SW 1271 (cell line): ENCODE results near the gene PRXL2A.

Source experiments
- DNase-seq, 2 experiments: peaks; one replicate each; lab custom pipeline; 2025; lab: John Stamatoyannopoulos, UW

Gene PRXL2A

DNA sequence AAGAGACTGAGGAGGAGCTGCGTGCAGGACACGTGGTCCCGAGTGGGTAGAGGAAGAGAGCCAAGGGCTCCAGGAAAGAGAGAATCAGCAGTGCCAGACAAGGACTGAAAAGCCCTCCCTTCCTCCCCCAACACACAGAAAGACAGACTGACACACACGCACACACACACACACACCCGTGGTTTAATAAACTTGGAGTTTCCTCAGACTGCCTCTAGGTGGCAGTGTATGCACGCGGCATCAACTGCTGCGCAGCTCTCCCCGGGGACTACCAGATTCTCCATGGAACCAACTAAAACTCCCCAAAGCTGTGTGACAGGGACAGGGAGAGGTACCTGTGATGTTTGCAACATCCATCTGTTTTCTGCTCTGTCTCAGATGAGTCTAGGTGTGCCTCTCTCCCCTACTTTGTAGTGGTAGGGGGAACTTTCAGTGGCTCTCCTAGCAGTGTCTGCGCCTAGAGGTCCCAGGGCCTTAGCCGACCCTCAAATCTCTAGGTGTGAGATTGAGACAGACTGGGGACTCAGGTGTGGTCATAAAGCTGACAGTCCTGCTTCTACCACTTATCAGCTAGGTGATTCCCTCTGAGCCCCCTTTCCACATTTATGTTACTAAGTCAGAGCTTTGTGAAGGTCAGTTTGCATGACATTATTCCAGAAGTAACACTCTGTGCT, 36.4 kb downstream of the PRXL2A start:
- peak in 1 of 2 experiments; percentile 38 for DNase-seq

DNA sequence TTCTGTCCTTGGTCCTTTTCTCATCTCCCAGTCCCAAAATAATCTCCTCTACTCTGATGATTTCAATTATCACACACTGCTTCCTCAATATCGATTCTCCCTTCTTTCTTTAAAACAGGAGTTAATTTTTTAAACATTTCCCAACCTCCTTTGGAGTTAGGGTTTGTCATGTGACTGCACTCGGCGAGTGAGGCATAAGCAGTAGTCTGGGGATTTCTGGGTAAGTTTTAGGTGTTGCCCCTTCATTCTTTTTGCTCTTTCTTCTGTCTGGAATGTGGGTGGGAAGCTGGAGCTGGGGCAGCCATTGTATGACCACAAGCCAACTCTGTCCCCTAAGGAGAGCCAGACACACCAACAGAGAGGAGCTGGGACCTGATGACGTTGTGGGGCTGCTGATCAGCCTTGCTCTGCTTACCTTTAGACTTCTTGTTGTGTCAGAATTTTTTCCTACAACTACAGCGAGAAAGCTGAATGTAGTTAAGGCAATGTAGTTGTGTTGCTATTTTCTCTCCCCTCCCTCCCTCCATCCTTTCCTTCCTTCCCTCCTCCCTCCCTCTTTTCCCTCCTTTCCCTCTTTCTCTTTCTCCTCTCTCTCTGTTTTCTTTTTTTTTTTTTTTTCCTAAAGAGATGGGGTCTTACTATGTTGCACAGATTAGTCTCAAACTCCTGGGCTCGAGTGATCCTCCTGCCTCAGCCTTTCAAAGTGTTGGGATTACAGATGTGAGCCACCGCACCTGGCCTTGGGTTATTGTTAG, 39.3 kb downstream of the PRXL2A start:
- DNase-seq, result no peak

DNA sequence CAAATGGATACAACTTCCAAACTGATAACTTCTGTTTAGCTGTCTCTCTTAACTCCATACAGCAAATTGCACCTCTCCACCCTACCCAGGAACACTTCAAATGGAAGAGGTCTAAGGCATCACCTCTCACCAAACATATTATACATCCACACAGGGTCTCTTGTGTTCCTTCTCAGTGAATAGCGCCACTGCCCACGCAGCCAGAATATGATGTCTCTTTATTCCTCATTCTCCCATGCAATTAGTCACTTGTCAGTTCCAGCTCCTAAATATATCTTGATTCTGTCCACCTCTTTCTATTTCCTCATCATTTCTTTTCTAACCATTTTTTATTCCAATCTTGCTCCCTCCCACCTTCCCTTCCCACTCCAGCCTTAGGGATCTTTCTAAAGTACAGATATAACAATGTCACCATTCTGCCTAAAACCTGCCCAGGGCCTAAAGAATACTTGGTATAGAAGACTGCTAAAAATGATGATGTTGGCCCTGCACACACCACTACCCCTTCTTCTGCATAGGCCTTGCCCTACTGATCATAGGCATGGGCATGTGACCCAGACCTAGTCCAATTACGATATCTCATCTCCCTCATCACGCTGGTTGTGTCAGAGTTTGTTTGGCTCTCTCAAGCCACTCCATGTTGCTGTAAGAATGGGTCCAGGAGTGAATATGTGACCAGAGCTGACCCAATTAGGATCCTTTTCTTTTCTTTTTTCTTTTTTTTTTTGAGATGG, 40.0 kb downstream of the PRXL2A start:
- DNase-seq, result no peak

DNA sequence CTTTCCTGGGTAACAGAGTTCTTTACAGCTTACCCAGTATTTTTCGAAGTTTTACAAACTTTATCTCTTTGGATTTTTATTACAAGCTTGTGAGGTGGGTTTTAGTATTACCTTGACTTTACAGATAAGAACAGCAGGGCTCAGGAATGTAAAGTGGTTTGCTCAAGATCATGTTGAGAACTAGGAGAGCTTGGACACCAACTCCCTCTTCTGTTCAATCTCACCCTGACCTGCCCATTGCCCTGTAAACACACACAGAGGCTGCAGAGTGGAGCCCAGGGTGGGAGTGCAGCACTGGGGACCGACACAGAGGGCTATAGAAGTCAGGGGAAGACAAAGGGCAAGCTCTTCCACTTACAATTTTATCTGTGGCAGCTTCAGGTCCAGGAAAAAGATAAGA, 41.2 kb downstream of the PRXL2A start:
- DNase-seq, result no peak

DNA sequence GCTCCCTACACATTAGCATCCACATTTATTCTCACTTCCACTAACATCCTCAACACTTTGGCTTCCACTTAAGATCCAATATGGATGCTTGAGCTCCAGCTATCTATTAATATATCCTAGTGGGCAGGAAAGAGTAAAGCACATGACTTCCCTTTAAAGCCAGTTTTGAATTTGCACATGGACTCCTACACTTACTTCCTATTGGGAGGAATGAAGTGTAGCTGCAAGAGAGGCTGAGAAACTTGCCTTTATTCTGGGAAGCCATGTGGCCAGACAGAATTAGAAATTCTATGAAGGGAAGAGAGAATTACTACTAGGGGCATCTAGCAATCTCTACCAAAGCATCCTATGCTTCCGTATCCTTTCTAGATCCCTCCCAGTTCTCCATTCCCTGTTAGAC, 42.8 kb downstream of the PRXL2A start:
- no peak for DNase-seq

DNA sequence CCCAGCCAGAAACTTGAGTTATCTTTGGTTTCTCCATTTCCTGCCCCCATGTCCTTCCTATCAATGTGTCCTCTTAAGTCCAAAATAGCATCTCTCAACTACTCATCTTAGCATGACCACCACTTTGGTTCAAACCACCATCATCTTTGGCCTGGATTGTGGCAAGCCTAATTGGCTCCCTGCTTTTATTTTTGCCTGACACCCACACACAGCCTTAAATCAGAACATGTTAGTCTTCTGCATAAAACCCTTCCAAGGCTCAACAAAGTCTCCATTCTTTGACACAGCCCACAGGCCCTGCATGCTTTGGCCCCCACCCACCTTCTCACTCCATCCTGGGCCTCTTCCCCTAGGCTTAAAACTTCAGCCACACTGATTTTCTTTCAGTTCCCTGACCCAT, 43.7 kb downstream of the PRXL2A start:
- DNase-seq, result no peak

DNA sequence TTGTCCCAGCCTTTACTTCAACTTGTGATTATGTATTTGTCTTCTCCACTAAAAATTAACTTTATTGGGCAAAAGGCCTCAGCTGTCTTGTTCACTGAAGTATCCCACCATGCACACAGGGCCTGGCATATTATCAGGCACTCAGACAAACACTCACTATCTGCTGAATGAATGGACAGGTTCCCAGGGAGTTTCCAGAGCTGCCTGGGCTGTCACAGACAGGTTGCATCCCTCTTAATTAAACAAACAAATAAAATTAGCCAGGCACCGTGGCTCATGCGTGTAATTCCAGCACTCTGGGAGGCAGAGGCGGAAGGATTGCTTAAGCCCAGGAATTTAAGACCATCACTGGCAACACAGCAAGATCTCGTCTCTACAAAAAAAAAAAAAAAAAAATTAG, 44.3 kb downstream of the PRXL2A start:
- DNase-seq, result no peak

DNA sequence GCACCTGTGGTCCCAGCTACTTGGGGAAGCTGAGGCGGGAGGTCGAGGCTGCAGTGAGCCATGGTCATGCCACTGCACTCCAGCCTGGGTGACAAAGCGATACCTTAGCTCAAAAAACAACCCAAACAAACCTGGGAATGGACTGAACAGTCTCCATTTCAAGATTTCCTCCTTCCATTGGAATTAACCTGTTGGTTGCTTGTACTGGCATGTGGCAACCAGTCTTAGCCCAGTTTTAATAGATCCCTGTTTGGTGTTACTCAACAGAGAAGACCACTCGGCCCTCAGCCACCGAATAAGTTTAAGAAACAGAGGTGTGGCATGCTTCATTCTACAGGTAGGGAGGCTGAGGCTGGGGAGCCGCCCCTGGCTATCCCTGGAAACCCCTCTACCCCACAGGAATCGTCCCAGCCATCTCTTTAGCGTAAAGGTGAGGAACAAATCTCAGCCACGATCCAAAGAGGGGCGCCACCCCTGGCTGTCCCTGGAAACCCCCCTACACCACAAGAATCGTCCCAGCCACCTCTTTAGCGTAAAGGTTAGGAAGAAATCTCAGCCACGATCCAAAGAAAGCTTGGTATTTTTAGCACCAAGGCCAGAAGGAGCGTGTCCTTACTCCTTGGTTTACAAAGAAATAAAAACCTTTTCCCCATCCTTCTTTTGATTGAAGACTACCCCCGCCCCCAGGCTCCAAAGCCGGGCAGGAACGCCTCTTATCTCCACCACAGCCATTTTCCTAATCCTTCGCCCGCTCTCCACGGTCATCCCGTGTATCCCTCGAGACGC, 44.9 kb downstream of the PRXL2A start:
- DNase-seq, result no peak

DNA sequence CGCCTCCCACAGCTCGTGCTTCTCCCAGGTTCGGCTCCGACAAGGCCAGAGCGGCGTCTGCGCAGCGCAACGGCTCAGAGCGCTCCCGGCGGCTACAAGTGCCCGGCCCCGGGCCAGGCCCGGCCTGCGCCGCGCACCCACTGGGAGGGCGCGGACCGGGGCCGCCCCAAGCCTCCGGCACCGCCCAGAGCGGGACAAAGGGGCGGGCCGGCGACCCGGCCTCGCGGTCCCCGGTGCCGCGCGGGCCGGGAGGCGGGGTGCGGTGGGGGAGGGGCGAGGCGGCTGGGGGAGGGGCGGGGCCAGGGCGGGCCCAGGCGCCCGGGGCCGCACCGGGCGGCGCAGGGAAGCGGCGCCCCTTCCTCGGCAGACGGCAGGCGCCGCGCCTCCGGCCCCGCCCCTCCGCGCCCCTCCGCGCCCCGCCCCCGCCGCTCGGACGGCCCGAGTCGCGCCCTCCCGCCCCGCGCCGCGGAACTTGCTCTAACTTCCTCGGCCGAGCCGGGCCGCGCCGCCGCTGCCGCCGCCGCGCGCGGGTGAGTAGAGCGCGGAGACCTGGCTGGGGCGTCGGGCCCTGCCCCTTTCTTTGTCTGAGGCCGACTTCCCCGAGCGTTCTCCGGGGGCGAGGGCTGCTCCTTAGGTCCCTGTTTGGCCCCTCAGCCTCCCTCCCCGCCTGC, 45.6 kb downstream of the PRXL2A start, which contains the start of gene TSPAN14:
TSPAN14 (plus strand) TSS at position 469 of the 671 bp plus-strand sequence. CDS start 34,924 bp downstream, outside the sequence.
- peak; percentile 9 to 61 for DNase-seq

DNA sequence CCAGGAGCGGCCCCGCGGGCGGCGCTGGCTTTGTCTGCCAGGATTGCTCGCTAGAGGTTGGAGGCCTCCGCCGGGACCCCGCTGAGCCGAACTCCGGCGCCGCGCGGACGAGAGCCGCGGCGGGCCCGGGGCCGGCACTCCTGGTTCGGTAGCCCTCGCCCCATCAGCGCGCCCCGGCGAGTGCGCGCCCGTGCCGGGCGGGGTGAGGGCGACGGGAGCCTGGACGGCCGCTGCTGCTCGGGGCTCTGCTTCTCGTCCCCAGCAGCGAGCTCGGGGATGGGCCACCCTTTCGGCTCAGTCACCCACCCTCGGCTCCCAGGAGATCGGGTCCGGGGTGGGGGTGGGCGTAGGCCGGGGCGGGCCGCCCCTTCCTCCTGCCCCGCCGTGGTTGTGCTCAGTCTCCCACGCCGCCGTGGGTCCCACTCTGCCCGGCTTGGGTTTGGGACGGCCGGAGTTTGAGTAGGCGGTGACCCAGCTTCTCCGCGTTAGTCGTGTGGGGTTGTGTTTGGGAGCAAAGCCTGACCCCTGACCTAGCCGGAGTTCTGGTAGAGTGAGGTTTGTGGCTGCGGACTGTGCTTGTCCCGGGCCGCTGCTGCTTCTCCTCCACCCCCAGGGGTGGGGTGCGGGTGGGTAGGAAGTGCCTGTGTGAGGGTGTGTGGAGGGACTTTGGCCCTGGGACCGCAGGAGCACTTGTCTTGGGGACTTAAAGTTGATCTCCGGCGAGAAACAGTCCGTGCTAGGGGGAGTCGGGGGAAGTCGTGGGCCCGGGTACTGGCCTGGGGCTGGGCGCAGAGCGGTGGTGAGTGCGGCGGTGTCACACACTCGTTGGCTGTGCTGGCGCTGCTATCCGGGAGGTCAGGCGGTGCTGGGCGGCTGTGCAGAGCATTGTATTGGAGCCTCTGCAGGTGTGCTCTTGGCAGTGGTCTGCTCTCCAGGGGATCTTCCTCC, 46.4 kb downstream of the PRXL2A start:
- no peak for DNase-seq

DNA sequence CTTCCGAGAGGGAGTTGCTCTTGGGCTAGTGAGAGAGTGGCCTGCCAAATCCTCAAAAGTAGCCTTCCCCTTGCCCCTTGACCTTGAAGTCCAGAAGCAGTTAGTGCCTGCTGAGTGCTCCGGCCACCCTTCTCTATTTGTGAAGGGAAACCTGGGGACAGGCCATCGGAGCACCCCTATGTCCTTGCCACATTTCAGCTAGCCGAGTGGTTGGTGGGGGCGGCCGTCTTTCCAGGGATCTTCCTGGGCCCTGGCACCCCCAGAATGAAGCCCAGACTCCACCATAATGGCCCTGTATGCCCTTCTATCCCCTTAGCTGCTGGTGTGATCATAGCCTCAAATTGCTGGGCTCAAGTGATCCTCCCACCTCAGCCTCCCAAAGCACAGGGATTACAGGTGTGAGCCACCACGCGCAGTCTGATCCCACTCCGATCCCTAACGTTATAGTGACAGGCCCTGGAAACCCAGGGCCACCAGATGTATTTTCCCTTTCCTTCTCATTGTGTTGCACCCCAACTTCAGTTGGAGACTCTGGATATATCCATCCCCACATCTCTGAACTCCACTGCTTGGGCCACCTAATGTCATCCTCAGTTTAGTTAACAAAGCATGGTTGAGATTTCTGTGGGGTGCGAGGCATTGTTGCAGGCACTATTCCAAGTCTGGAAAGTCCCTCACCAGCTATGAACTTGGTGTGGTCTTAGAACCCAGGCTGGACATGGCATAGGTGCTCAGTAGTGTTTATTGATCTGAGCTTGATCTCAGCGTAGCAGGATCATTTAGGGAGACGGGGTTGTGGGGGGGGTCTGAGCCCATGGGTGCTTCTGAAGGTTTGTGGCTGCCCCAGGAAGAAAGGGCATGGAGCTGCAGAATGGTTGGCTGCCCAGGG, 47.4 kb downstream of the PRXL2A start:
- no peak for DNase-seq

DNA sequence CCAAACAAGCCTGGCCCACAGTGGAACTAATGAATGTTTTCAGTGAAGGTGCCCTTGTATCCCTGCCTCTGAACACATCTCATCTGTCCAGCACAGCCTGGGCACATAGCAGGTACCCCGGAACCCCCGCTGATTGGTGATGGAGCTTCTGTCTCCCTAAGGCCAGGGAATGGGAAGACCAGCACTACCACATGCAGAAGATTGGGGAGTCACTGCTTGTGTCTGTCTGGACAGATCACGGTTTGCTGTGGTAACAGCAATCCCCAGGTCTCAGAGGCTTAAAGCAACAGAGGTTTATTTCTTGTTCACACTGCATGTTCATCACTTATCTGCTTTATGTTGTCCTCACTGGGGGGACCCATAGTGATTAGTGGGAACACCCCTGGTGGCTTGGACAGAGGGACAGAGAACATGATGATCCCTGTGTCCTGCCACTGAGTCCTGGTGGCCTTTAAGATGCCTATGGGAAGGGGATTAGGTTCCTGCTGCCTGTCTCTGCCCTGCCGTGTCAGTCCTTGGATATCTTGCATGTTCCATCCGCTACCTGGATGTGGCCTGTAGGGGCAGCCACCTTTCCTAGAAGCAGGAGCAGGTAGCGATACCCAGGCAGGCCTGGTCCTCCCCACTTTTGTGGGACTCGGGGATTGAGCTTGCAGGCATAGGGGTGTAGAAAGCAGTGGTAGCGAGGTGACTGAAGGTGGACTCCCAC, 49.4 kb downstream of the PRXL2A start:
- DNase-seq, result no peak

DNA sequence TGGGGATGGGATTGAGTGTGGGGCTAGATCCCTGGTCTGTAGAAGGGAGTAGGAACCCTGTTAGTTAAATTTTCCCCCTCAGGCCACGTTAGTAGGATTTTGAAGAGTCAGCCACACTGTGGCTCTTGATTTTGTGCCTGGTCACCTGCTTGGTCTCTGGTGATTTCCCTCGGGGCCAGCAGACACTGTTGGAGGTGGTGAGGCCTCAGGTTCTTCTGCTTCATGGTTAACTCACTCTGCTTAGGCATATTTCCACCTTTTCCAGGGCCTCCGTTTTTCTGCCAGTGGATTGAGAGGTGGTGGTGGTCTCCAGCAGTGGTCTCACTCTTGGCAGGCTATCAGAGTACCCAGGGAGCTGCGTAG, 49.9 kb downstream of the PRXL2A start:
- no peak for DNase-seq

DNA sequence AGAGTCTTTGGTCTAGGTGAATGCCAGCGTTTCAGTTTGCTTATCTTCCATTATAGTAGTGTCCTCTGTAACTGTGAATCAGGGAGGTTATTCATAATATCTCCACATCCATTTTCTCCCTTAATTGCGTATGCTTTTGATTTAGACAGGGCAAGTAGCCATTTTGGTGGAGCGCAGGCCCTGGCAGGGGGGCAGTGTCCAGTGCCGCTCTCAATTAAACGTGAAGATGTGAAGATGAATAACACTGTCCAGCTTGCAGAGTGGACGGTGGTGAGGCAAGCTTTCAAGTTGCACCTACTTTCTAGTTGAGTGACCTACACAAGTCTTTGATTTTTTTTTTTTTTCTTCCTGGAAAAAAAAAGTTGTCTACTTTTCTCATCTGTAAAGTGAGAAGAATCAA, 50.3 kb downstream of the PRXL2A start:
- DNase-seq, result no peak

DNA sequence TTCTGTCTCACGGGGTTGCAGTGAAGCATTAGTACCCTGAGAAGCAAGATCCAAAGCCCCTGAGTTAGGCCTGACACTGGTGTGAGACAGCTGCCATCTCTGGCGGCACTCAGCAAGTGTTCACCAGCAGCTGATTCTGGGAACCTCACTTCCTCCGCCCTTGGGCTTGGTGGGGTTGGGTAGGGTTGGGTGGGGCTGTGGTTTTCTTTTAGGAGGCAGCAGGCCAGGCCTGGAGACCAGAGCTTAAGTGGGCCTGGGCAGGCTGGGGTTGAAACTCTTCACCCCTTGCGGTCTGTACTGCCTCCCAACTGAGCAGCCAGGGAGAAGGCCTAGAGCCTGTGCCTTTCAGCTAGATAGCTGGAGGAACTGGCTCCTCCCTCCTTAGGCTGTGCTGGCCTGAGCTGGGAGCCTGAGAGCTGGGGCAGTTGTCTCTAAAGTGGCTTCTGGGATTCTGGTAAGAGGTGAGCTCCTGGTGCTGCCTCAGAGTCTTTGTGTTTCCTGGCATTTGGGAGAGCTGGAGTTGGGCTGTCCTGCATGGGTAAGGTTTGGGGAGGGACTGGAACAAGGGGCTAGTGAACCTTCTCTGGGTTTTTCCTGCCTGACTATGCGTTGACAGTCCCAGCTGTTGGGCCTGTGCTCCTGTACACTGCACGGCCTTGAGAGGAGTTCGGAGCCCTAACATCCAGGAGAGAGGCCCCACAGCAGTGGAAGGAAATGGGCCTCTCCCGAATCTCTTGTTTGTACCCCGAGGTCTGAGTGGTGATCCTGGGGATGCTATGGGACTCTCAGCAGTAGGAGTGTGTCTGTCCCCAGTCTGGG, 50.9 kb downstream of the PRXL2A start:
- no peak for DNase-seq

DNA sequence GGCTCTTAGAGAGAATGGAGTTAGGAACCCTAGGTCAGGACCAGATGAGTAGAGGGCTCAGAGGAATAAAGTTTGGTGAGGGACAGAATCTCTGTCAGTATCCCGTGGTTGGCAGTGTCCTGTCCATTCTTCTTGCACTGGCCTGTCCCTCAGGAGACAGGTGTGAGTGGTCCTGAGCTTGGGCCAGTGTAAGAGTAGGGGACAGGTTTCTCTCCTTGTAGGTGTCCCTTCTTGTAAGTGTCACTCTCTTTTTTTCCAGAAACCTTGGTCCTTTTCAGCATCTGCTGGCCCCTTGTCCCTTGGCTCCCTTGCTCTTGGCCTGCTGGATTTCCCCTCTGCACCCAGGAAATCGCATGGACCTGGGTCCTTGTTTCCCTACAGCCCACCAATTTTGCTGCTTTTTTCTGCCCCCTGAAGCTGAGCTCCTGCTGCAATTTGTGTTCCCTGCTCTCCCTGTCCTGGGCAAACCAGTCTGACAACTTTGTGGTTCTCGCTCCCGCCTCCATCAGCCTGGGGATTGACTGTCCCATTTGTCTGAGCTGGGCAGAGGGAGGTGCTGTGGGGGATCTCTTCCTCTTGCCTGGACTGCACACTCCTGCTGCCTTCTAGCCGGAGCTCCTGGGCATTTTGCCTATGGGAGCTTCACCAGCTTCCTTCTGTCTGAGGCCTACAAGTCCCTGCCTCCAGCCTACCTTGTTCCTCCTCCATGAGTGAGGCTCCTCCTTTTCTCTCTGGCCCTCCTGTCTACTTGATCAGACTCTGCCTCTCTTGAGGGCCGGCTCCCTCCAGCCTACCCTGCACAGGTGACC, 52.3 kb downstream of the PRXL2A start:
- DNase-seq, result no peak
